LHCN-M2 (cell line): ENCODE results near the gene DOHH. TPM values are rescaled to one million over a fixed set of nuclear protein-coding genes. Genes with fewer than 3 reads are reported as not detected.

Experiments used
- DNase-seq: peaks from one replicate; pipeline ENCODE4 v3.0.0-alpha.2; 2012; ENCODE audit warnings: low read depth
- polyA plus RNA-seq: library from polyadenylated mRNA; unstranded; fragments of >200 nt; gene quantifications from one replicate; pipeline ENCODE4 v1.2.1, GENCODE V29; 2012; ENCODE audit warnings: missing spikeins
- total RNA-seq: library from RNA; depleted of rRNA; stranded (reverse); fragments of >200 nt; gene quantifications from 2 replicates; pipeline ENCODE4 v1.2.3, GENCODE V29; 2014; rRNA removed

Gene DOHH
- total RNA-seq = 25.0 and 26.2 TPM in 2 replicates
- polyA plus RNA-seq = 14.8 TPM

- DNase-seq = peak; percentile 94
Observed at GRCh38 chr19:3500429-3501101, at the start of gene DOHH. DOHH (minus strand) TSS chr19:3500674; CDS start chr19:3496814, 3,860 bp downstream.

GRCh38 chr19:3549816-3550215 is 49.3 kb upstream of the DOHH start:
- DNase-seq = no peak

DNA sequence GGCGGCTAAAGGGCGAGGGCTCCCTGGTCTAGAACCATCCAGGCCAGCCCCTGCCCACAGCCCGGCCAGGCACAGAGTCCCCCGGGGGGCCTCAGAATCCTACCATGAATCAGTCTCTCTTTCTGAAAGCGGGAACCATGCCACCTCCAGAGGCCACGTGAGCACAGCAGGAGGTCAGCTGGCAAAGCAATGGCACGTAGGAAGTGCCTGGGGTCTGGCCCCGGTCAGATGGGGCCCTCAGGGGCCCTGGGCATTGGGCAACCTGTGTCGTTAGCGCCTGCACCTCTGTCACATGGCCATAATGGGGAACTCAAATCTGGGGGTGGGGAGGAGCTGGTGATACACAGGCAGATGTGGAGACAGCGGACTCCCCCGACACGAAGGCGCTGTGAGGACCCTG is 48.1 kb upstream of the DOHH start:
- no peak for DNase-seq

GRCh38 chr19:3547767-3548282 is 47.4 kb upstream of the DOHH start:
- no peak for DNase-seq

- no peak for DNase-seq
Observed at GRCh38 chr19:3547301-3547731, 46.8 kb upstream of the DOHH start.

- no peak for DNase-seq
Observed at GRCh38 chr19:3546119-3546518, 45.6 kb upstream of the DOHH start.

GRCh38 chr19:3545669-3546034 is 45.2 kb upstream of the DOHH start:
- DNase-seq = no peak

DNA sequence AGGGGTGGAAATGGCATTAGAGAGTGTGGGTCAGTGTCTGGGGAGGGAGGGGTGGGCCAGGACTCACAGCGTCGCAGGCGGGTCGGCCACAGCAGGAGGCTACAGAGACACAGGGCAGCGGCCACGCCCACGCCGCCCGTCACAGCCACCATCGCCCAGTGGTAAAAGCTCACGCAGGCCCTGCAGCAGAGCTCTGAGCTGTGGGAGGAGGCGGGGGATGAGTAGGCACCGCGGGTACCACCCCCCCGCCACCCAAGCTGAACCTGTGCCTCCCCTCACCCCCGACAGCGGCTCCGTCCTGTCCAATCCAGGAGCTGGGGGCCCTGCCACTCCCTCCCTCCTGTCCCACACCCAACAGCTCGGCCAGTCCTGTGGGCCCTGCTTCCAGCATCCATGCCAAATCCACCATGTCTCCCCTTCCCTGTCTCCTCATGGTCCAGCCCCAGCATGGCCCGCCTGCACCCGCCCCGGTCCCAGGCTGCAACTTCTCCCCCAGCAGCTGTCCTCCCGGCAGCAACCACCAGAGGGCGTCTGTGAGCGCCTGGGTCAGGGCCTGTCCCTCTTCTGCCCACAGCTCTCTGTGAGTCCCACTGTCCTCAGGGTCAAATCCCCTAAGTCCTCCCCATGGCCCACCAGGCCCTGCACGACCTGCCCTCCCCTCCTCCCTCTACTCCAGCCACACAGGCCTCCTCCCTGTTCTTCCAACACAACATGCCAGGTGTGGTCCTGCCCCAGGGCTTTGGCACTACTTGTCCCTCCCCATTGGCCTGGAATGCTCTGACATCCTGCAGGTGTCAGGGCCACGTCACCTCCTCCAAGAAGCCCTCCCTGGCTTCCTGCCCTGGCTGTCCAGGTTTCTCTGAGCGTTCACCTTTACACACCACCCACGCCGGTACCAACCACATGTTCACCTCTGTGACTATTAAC is 44.5 kb upstream of the DOHH start:
- DNase-seq = peak; percentile 49

DNA sequence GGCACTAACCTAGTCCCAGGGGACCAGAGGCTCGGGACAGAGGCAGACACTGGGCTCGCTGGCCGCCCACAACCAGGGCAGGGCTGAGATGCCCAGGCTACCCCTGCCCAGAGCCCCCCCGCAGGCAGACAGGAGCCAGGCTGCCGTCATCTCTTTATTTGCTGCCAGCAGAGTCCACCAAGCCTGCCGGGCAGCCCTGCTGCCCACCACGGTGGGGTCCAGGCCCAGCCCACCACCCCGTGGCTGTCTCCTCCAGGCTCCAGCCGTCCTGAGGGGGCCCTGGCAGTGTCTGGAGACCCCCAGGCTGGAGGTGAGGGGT is 43.5 kb upstream of the DOHH start:
- DNase-seq = no peak

DNA sequence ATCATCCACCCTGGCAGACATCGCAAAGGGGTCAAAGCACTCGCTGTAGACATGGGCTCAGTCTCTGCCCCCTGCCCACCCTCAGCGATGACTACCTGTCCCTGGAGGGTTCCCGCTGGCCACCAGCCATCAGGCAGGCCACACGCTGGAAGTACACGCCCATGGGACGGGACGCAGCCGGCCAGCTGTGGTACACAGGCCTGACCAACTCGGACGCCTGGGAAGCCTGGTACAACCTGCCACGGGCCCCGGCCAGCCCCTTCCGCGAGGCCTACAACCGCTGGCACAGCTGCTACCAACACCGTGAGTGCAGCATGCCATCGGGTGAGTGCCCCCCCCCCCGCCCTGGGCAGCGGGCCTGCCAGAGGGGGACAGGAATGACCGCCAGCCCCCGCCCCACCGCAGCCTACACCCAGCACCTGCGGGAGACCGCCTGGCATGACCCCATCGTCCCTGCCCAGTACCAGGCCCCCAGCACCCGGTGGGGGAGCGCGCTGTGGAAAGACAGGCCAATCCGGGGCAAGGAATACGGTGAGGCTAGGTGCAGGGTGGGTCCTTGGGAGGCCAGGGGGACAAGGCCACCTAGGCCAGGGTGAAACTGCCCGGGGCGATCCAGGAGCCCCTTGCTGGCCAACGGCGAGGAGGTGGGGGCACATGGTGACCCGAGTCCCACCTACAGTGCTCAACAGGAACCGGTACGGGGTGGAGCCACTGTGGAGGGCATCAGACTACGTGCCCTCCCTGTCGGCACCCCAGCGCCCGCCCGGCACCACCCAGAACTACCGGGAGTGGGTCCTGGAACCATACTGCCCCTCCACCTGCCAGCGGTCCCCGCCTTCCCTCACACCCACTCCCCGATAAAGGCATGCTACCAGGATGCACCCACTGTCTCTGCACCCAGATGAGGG is 42.9 kb upstream of the DOHH start:
- no peak for DNase-seq

GRCh38 chr19:3539756-3540118 is 39.3 kb upstream of the DOHH start:
- no peak for DNase-seq

DNA sequence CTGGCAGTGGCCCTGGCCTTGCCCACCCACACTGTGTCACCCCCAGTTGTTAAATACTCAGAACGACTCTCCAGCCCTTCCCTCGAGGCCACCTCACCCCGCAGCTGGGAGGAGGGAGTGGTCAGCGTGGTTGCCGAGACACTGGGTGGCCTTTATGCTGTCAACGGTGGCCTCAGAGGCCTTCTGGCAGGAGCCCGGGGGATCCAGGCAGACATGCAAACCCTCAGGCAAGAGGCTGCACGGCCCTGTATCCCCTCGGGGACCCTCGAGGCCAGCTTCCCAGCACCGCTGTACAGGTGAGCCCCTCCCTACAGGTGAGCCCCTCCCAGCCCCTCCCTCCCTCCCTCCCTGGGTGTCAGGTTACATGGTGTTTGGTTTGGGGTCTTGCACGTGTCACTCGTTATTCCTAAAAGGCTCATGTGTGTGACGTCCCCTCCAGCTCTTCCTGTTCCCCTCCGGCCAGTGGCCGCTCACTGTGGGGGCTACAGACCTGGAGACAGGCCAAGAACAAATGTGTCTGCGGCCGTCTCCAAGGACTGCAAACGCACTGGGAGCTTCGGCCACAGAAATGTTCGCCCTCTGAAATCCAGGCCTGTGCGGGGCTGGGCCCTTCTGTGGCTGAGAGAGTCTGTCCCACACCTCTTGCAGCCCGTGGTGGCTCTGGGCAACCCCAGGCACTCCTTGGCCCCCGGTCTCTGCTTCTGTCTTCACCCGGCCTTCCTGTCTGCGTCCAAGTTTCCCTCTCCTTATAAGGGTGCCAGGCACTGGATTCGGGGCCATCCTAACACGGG is 38.7 kb upstream of the DOHH start, which contains the start of gene TEKTIP1:
TSS of gene TEKTIP1 (plus strand) at position 210 of the 791 bp plus-strand sequence. CDS start at position 214, 4 bp downstream.
- DNase-seq = no peak

- no peak for DNase-seq
Observed at GRCh38 chr19:3538258-3538929, 37.9 kb upstream of the DOHH start.

GRCh38 chr19:3537438-3538240 is 37.2 kb upstream of the DOHH start:
- DNase-seq = no peak

GRCh38 chr19:3537101-3537437 is 36.6 kb upstream of the DOHH start:
- DNase-seq = no peak

DNA sequence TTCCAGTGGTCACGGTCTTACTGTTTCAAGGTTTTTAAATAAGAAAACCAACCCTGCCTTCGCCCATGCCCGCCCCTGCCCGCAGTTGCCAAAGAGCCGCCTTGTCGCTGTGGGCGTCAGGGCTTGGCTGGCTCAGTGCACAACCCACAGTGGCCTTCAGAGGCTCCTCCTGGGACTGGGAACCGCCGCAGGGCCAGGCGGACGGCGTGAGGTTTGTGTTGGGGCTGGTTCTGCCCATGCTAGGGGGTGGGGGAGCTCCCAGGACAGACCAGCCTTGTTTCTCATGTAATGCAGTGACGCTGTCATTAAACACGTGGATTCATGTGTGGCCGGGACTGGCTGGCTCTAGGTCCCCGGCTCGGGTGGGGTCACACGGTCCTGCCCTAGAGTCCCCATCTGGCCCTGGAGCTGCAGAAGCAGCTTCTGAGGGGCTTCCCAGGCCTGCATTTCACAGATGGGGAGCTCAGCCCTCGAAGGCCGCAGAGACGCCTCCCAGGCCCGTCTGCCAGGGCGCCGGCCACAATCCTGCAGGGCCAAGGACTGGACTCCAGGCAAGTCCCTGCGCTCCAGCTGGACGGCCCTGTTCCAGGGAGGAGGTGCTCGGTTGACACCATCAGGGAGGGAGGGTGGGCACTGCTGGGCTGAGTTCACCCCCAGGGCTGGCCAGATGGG is 36.1 kb upstream of the DOHH start:
- no peak for DNase-seq

- no peak for DNase-seq
Observed at GRCh38 chr19:3535981-3536380, 35.5 kb upstream of the DOHH start.

- no peak for DNase-seq
Observed at GRCh38 chr19:3535563-3535965, 35.1 kb upstream of the DOHH start.

- no peak for DNase-seq
Observed at GRCh38 chr19:3535235-3535535, 34.7 kb upstream of the DOHH start.
